Right atrium auricular region (tissue), 2 donors: ENCODE measurements around the gene KCTD2. TPM values are rescaled to one million over a fixed set of nuclear protein-coding genes. Genes with fewer than 3 reads are reported as not detected.

Source experiments
- DNase-seq: peaks from one replicate; pipeline ENCODE4 v3.0.0-alpha.2; 2019; ENCODE audit warnings: low spot score
- H3K27ac ChIP-seq, 2 donors: fragments of 200-600 bp; sonication (generic); 1 replicate in 1 of 2; 2 replicates in 1 of 2; pipeline ENCODE4 v1.5.1; 2016 to 2019
- H3K27me3 ChIP-seq, 2 donors: fragments of 200-600 bp; sonication (generic); one replicate each; pipeline versions ENCODE4 v1.5.1 to v1.6.0; 2017 to 2019
- H3K36me3 ChIP-seq: fragments of 200-600 bp; sonication (generic); one replicate; pipeline ENCODE4 v1.5.1; 2016
- H3K4me1 ChIP-seq, 2 donors: fragments of 200-600 bp; sonication (generic); one replicate each; pipeline versions ENCODE4 v1.5.1 to v1.6.0; 2017 to 2019
- H3K4me3 ChIP-seq, 2 donors: fragments of 200-600 bp; sonication (generic); 1 replicate in 1 of 2; 2 replicates in 1 of 2; pipeline ENCODE4 v1.5.1; 2017 to 2019; ENCODE audit warnings: mild to moderate bottlenecking in 1 of 2, moderate library complexity in 1 of 2
- H3K9me3 ChIP-seq, 2 donors: fragments of 200-600 bp; sonication (generic); one replicate each; pipeline ENCODE4 v1.5.1; 2019
- total RNA-seq, 2 donors: library from RNA; depleted of rRNA; stranded (reverse); fragments of >200 nt; gene quantifications; one replicate each; pipeline ENCODE4 v1.1.0, GENCODE V29; 2016
- TF ChIP-seq, protein P1 (sequence below), 2 donors: fragments of 200-600 bp; sonication (generic); IDR thresholded peaks; one replicate each; pipeline ENCODE4 v1.5.1; 2019; ENCODE audit warnings: antibody characterized with exemption in 2 of 2

The KCTD2 gene
- total RNA-seq, 2 donors from 2014 or later, result 17.9 to 28.4 TPM

DNA sequence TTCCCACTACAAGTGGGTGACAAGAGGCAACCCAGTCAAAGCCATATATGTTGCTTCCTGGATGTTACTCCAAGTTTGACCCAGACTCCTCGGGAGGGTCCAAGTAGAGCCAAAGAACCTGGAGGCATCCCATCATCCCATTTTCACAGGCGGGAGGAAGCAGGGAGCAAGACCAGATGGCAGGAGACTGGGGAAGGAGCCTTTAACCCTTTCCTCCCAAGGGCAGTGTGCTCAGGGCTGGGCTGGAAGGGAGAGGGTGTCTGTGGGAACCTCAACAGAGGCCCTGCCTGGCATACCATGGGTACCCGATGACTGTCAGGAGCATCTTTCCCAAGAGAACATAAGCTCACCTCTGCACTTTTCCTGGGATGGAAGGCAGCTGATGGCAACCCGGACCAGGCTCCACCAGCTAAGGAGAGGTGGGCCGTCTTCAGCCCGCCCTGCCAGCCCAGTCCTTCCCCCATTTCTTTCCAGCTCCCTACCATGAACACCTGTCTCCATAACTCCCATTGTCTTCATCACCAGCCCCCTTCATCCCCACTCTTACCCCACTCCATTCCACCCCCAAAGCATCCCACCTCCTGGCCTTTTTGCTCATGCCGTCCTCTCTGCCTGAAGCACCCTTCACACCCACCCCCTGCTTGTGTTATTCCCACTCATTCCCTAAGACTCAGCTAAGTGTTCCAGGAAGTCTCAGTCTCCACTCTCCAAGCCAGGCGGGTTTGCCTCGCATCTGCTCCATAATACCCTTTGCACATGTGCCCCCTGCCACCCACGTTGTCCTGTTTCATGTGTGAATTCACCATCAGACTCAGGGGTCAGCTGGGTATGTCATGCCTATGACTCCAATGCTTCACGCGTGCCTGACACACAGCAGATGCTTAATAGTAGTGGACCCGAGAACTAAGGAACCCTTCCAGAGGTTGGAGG is 34.9 kb downstream of the KCTD2 start:
- TF ChIP-seq, protein P1, sequence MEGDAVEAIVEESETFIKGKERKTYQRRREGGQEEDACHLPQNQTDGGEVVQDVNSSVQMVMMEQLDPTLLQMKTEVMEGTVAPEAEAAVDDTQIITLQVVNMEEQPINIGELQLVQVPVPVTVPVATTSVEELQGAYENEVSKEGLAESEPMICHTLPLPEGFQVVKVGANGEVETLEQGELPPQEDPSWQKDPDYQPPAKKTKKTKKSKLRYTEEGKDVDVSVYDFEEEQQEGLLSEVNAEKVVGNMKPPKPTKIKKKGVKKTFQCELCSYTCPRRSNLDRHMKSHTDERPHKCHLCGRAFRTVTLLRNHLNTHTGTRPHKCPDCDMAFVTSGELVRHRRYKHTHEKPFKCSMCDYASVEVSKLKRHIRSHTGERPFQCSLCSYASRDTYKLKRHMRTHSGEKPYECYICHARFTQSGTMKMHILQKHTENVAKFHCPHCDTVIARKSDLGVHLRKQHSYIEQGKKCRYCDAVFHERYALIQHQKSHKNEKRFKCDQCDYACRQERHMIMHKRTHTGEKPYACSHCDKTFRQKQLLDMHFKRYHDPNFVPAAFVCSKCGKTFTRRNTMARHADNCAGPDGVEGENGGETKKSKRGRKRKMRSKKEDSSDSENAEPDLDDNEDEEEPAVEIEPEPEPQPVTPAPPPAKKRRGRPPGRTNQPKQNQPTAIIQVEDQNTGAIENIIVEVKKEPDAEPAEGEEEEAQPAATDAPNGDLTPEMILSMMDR (IDR thresholded peaks at IDR 0.05), result no peak
- Histone ChIP-seq H3K27me3 (no peaks in the 10 kb centered on the region), H3K36me3 (no peaks in the 10 kb centered on the region), H3K27ac (no peak overlapping the region), H3K9me3 (no peaks in the 10 kb centered on the region), H3K4me3 (no peak overlapping the region), H3K4me1 (peaks cover 0 to 41% of the 10 kb centered on the region in 2 donors)
- no peak for DNase-seq

DNA sequence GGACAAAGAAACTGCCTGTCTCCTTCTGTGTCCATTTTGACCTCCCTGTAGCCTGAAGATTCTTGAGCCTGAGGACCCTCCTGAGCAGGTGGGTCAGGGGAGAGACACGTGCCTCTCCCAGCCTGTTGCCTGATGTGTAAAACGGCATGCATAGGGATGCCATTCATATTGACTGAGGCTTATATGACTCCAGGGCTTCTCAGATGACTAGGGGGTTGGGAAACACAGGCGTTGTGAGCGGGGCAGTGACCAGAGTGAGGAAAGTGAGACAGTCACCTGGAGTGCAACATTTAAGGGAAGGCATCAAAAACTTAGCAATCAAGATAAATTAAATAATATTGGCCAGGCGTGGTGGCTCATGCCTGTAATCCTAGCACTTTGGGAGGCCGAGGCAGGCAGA is 35.7 kb downstream of the KCTD2 start:
- no peak for DNase-seq
- Histone ChIP-seq H3K9me3 (no peaks in the 10 kb centered on the region), H3K4me3 (no peak overlapping the region), H3K27me3 (no peaks in the 10 kb centered on the region), H3K27ac (no peak overlapping the region), H3K4me1 (peaks cover 0 to 43% of the 10 kb centered on the region in 2 donors), H3K36me3 (no peaks in the 10 kb centered on the region)
- TF ChIP-seq, protein P1 (IDR thresholded peaks at IDR 0.05), result no peak

DNA sequence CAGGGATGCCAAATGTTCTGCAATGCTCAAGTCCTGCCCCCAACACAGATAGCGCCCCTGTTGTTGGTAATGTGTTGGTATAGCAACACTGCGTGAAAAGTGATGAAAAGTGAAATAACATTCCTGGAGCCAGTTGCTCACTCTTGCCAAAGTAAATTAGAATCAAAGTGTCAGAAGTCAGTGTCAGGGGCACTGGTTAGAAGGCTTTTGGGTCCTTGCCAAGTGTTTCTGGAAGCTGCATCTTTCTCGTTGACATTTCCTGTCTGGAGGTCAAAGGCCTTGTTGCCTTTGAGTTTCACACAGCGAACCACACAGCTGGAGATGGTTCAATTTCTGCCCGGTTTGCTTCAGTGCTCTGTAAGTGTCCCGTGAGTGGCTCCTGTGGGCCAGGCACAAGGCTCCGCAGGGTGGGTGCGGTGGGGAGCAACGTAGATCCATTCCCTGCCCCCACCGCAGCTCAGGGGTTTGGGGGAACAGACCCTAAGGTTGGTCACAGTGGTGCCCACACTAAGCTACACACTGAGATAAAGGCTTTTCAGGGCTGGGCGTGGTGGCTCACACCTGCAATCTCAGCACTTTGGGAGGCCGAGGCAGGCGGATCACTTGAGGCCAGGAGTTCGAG is 37.1 kb downstream of the KCTD2 start:
- H3K27ac ChIP-seq, result peak overlapping the region in 1 of 2 donors; percentile 61
- no peak for DNase-seq
- no peaks in the 10 kb centered on the region for H3K9me3 ChIP-seq
- TF ChIP-seq, protein P1 (IDR thresholded peaks at IDR 0.05), result no peak
- H3K27me3 ChIP-seq, result no peaks in the 10 kb centered on the region
- H3K36me3 ChIP-seq, result no peaks in the 10 kb centered on the region
- H3K4me1 ChIP-seq, result peaks cover 5 to 41% of the 10 kb centered on the region in 2 donors
- H3K4me3 ChIP-seq, result no peak overlapping the region

DNA sequence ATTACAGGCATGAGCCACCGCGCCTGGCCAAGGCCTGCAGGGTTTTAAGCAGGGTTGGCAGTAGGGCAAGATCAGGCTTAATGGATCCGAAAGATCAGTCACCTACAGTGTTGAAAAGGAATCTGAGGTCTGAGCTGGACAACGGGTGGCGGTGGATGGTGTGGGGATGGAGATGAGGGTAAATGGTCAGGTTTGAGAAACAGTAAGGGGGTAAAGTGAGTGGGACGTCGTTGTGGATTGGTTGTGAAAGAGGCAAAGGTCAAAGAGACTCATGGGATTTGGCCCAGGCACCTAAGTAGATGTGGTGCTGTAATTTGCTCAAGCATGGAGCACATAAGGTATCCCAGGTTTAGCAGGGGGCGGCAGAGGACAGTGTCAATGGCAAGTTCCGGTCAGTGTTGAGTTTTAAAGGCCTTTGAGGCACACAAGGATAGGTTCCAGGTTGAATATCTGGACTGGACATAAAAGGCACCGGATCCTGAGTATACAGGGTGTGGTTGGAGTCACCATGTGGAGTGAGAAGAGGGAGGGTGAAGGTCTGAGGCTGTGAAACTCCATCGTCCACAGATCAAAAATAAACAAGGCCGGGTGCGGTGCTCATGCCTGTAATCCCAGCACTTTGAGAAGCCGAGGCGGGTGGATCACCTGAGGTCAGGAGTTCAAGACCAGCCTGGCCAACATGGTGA is 39.6 kb downstream of the KCTD2 start:
- H3K27me3 ChIP-seq, result no peaks in the 10 kb centered on the region
- H3K4me1 ChIP-seq, result peaks cover 5 to 49% of the 10 kb centered on the region in 2 donors
- no peak for DNase-seq
- no peaks in the 10 kb centered on the region for H3K9me3 ChIP-seq
- TF ChIP-seq, protein P1 (IDR thresholded peaks at IDR 0.05), result no peak
- H3K27ac ChIP-seq, result peak overlapping the region; percentile 2 to 96
- H3K4me3 ChIP-seq, result no peak overlapping the region
- no peaks in the 10 kb centered on the region for H3K36me3 ChIP-seq

DNA sequence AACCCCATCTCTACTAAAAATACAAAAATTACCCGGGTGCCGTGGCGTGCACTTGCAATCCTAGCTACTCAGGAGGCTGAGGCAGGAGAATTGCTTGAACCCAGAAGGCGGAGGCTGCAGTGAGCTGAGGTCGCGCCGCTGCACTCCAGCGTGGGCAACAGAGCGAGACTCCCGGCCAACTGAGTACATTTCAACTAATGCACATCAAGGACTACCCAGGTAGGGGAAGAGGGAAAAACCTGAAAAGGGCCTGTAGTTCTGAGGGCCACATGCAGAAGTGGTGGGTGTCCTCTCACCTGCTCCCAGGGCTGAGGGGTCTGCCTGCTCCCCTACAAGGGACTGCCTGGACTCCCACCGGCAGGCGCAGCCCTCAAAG is 40.1 kb downstream of the KCTD2 start:
- no peaks in the 10 kb centered on the region for H3K9me3 ChIP-seq
- H3K36me3 ChIP-seq, result no peaks in the 10 kb centered on the region
- peak overlapping the region; percentile 89 to 96 for H3K27ac ChIP-seq
- no peaks in the 10 kb centered on the region for H3K27me3 ChIP-seq
- peaks cover 5 to 54% of the 10 kb centered on the region in 2 donors for H3K4me1 ChIP-seq
- peak overlapping the region; percentile 64 to 70 for H3K4me3 ChIP-seq
- DNase-seq, result no peak
- TF ChIP-seq, protein P1 (IDR thresholded peaks at IDR 0.05), result no peak
